Fibroblast of pulmonary artery (primary cell): ENCODE data around the gene OXGR1.
"Not testable (repeated sequence)": the region's sequence is repeated elsewhere in the genome, so short reads cannot be mapped to it uniquely, and the experiment has no call there.

Experiments
- DNase-seq: peaks from one replicate; pipeline ENCODE4 v3.0.0-alpha.2; 2010; ENCODE audit warnings: low read depth
- H3K4me3 ChIP-seq: replicated peaks from 2 replicates; pipeline ENCODE4 v1.5.1; 2011; ENCODE audit warnings: low read depth, mild to moderate bottlenecking, control low read depth, low read length, moderate library complexity
- CTCF ChIP-seq: IDR thresholded peaks from 2 replicates; pipeline ENCODE4 v1.5.1; 2011; ENCODE audit warnings: mild to moderate bottlenecking, control low read depth, low read length, inconsistent platforms; ENCODE audit errors: missing control alignments

Gene OXGR1

GRCh38 chr13:96994017-96994857, at the start of gene OXGR1:
OXGR1 (minus strand) TSS chr13:96994476; CDS start chr13:96987759, 6,717 bp downstream.
- peak within 1 kb of the TSS; percentile 51 for H3K4me3 ChIP-seq
- TF ChIP-seq CTCF: no peak
- DNase-seq: no peak

GRCh38 chr13:97043302-97043701, 49.0 kb upstream of the OXGR1 start:
- no peak overlapping the region for H3K4me3 ChIP-seq
- TF ChIP-seq CTCF: no peak
- DNase-seq: peak; percentile 85

GRCh38 chr13:97030705-97031452, 36.6 kb upstream of the OXGR1 start:
- H3K4me3 ChIP-seq: no peak overlapping the region
- peak; percentile 87 for DNase-seq
- peak; percentile 48 for TF ChIP-seq CTCF

GRCh38 chr13:97028441-97029299, 34.4 kb upstream of the OXGR1 start:
- H3K4me3 ChIP-seq: no peak overlapping the region
- peak; percentile 79 for TF ChIP-seq CTCF
- DNase-seq: peak; percentile 78

- no peak for TF ChIP-seq CTCF
- DNase-seq: no peak
- no peak overlapping the region for H3K4me3 ChIP-seq
Observed at GRCh38 chr13:97027162-97027554, 32.9 kb upstream of the OXGR1 start.

GRCh38 chr13:97026531-97027161, 32.4 kb upstream of the OXGR1 start:
- TF ChIP-seq CTCF: no peak
- no peak overlapping the region for H3K4me3 ChIP-seq
- peak; percentile 68 for DNase-seq

GRCh38 chr13:97023812-97024211, 29.5 kb upstream of the OXGR1 start:
- not testable (repeated sequence) for H3K4me3 ChIP-seq, DNase-seq
